Measurements from ENCODE around the gene CADPS. TPM values are rescaled to one million over a fixed set of nuclear protein-coding genes. Genes with fewer than 3 reads are reported as not detected.

CADPS gene
- total RNA-seq, 1 donor from 2014 or later = 1.1 TPM

GRCh38 chr3:62812631-62813030, 62.6 kb downstream of the CADPS start:
- DNase-seq (ENCODE audit: low spot score) = no peak

DNA sequence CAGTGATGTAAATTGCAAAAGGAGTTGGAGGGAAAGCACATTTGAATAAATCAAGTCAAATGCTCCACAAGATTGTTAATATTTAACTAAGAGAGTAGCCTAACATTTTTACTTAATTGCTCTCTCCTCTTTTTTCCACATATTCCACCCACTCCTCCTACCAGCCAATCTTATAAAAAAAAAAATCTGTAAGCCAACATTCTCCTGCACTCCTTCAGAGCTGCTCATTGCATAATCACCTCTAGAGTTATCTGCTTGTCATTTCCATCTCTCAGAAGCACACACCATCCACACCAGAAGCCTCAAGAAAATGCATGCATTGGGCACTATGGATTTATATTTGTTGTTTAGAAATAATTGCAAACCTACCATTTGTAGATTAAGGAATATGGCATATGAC, 64.1 kb downstream of the CADPS start:
- DNase-seq (ENCODE audit: low spot score) = no peak

- no peak for DNase-seq (ENCODE audit: low spot score)
Observed at GRCh38 chr3:62809369-62809768, 65.8 kb downstream of the CADPS start.

DNA sequence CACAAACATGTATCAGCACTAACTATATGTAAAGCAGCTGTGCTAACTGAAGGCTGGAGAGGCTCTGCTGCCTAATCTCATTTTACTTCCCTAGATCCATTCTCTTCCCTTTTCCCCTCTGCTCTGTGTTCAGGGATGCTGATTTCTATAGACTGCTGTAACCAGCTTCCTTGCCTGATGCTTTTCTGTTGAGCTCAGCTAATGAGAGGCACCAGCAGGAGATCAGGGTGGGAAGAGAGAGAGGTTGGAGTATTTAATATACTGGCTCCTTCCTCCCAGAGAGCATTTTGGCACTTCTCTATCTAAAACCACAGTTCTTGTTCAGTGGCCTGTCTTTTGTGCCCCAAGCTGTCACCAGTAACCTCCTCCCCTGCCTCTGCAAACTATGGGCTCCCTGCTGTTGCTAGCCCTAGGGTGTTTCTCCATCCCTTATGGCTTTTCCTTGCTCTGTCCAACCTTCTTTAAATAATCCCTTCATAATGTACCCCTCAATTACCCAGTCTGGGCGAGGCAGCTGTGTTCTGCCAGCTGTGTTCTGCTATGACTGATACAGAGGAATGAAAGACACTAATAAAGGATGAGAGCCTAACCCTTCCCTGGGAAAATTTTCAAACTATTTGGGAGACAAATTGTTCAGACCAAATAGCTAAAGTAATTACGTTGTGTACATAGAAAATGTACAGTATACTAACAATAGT, 69.5 kb downstream of the CADPS start:
- no peak for DNase-seq (ENCODE audit: low spot score)

GRCh38 chr3:62805106-62805505, 70.1 kb downstream of the CADPS start:
- DNase-seq (ENCODE audit: low spot score) = no peak

GRCh38 chr3:62803276-62803675, 71.9 kb downstream of the CADPS start:
- no peak for DNase-seq (ENCODE audit: low spot score)

DNA sequence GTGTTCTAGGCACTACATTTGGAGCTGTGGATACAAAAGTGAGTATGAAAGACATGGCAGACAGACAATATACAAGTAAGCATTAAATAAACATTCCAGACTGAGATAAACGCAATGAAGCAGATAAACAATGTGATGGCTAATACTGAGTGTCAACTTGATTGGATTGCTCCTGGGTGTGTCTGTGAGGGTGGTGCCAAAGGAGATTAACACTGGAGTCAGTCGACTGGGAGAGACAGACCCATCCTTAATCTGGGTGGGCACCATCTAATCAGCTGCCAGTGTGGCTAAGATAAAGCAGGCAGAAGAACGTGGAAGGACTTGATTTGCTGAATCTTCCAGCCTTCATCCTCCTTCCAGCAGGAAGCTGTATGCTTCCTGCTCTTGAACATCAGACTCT, 77.2 kb downstream of the CADPS start:
- no peak for DNase-seq (ENCODE audit: low spot score)

DNA sequence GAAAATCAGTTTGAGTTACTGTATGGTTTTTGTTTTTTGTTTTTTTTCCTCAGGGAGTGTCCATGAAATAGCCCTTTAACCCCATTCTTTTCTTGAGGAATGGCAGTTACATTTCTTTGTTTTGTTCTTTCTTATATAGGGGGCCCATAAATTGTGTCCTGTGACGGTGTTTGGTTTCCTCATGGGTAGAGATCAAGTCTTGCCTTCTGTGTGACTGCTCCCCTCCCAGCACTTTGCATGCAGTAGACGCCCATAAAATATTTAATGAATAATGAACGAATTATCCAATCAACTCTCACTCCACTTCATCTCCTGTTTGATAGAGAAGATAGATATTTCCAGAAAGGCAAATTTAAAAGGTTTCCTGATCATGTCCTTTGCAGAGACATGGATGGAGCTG, 78.1 kb downstream of the CADPS start:
- DNase-seq (ENCODE audit: low spot score) = no peak

DNA sequence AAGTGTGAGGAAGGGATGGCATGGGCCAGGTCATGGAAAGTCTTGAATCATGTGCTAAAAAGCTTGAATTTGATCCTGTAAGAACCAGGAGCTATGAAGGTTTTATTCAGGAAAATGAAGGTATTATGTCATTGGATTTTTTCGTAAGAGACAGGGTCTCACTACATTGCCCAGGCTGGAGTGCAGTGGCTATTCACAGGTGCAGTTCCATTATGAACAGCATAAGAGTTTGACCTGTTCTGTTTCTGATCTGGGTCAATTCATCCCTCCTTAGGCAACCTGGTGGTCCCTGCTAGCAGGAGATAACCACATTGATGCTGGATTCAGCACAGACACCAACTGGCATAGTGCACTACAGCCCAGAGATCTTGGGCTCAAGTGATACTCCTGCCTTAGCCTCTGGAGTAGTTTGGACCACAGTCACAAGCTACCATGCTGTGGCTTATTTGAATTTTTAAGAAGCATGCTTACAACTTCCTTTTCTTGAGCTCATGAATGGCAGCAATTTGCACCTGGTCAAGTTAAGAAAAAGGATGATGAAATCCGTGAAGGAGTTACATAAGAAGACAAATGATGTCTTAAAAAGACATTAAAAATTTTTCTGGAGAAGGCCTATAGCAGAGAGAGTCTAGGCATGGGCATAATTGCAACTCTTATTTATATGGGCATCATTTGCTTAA, 79.1 kb downstream of the CADPS start:
- DNase-seq (ENCODE audit: low spot score) = no peak

DNA sequence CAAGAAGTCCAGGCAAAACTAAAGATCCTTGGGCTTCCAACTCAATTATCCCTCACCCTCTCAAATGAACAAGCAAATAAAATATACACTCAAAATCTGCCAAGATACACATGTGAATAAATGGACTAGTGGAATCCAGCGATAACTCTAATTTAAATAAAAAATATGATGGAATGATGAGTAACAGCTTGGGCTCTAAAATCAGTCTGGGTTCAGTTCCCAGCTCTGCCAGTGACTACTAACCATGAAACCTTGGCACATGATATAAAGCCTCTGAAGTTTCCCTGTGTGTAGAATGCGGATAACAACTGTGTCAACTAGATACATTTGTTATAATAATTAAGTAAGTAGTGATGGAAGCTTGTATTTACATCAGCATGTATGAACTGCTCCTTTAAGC, 81.3 kb downstream of the CADPS start:
- no peak for DNase-seq (ENCODE audit: low spot score)

DNA sequence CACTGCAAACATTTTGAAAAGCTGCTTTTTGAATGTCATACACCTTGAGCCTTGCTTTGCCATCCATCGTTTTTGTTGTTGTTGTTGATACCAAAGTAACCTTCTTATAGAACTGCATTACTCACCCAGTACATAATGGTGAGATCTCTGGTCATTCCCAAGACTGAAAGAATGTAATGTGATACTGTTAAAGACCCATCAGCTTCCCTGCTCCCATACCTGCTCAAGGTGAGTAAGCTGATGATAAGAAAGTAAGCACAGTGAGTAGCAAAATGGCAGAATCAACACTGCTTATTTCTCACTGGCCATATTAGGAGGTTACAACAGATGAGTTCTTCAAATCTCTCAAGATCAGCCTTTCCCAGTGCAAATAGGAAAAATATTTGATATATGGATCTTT, 89.8 kb downstream of the CADPS start:
- DNase-seq (ENCODE audit: low spot score) = no peak

GRCh38 chr3:62781121-62781520, 94.1 kb downstream of the CADPS start:
- DNase-seq (ENCODE audit: low spot score) = no peak

- DNase-seq (ENCODE audit: low spot score) = no peak
Observed at GRCh38 chr3:62777674-62778073, 97.5 kb downstream of the CADPS start.

DNA sequence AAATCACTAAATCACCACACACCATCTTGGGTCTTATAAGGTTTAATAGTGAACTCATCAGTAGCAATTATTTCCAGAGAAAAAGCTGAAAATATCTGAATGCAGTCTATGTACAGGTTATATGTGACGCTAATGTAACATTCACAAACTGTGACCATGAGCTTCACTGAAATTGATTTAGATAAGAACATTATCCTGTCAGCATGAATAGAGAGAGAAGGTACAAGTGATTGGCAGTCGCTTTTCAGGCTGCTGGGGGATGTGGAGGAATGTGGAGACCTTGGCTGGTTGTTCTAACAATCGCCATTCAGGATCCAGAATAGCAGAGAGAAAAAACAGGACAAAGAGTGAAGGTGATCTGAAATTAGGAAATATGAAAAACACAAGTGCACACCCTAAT, 98.1 kb downstream of the CADPS start:
- DNase-seq (ENCODE audit: low spot score) = no peak

DNA sequence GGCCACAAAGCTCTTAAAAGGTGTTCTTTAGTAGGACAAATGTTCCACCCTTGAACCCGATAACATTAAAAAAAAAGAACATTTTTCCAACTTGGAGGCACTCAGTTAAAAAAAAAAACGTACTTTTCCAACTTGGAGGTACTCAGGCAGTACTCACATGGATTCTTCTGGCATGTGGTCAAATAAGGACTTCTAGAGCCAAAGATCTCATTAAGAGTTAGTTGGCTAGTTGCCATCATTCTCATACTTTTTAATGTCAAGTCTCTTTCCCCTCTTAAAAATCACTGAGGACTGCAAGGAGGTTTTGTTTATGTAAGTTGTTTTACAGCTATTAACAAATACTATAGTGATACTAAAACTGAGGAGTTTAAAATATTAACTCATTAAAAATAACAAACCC, 101.0 kb downstream of the CADPS start:
- no peak for DNase-seq (ENCODE audit: low spot score)

- DNase-seq (ENCODE audit: low spot score) = no peak
Observed at GRCh38 chr3:62771331-62772072, 103.7 kb downstream of the CADPS start.

- no peak for DNase-seq (ENCODE audit: low spot score)
Observed at GRCh38 chr3:62768896-62769295, 106.3 kb downstream of the CADPS start.

DNA sequence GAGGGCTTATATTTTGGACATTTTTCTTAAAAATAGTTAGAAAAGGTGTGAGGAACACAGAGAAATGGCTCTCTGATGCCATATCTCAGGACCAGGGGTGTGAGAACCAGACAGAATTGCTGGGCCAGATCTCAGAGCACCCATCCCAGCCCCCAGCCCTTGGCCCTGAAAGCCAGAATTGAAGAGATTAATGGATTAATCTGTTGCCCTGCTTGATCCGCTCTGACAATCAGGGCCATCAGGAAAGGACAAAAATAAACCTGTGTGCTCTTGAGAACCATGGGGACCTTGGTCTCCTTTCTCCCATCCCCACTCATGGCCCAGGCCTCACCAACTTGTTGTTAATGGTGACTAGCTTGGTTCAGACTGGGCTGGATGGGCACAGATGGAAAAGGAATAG, 113.5 kb downstream of the CADPS start:
- no peak for DNase-seq (ENCODE audit: low spot score)

DNA sequence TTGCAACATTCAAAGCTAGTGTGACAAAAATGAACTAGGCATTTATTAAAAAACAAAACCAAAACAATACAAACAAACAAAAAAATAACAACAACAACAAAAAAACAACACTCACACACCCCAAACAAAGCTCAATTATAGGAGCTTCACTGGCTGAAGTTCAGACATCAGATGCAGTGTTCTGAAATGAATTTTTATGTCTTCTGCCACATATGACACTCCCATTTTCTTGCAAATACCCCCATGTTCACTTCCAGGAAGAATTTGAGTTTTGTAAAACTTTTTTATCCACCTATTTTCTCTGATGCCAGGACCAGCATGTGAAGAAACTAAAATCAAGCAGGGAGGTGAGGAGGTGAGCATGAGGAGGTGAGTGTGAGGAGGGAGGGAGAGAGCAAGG, 113.9 kb downstream of the CADPS start:
- no peak for DNase-seq (ENCODE audit: low spot score)

DNA sequence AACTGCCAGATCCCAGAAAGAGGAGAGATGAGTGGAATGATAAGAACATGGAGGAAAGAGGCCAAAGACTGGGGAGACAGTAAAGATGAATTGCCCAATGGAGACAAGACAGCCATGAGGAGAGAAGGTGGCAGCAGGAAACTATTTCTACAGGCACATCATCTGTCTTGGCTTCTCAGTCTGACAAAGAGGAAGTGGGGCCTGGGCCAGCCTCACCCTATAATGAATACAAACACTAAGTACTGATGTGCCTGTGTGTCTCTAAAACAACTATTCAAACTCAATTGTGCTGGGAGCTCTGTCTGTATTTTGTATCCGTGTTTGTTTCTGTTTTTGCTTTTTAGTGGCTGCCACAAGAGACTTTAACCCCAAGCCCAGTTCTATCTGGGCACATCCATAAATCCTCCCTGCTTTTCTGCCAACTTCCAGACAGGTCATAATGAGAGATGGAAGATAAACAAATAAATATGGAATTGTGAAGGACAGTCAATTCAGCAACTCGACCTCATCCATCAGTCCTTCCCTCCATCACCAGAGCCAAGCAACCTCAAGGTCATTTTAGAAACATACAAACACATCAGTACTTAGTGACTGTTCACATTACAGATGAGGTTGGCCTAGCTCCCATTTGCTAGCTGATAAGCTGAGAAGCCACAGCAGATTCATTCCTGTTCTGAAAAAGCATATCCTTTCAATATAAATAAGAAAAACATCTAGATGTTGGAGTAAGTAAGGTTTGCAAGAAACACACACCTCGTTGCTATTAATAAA, 116.7 kb downstream of the CADPS start:
- DNase-seq (ENCODE audit: low spot score) = no peak

GRCh38 chr3:62757045-62757444, 118.2 kb downstream of the CADPS start:
- DNase-seq (ENCODE audit: low spot score) = no peak

DNA sequence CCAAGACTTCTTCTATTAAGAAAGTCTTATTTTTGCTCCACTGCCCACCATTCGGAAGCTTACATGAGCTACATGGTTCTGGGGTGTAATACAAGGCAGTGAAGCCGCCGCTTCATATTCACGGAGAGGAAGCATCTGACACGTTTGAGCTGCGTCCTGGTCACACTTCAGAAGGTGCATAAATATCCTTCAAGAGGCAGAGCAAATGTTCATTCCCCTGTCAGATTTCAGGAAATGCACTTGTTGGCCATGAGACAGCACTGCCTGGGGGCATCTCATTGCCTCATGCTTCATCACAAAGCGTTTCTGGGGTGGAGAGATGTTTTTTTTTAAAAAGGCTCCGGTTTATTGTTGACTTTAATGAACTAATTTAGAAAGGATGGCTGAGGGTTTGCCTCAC, 119.9 kb downstream of the CADPS start:
- DNase-seq (ENCODE audit: low spot score) = no peak
